Cardiac muscle cell (in vitro differentiated cells and primary cell): Measurements from ENCODE around the gene EFNA4. TPM values are rescaled to one million over a fixed set of nuclear protein-coding genes. Genes with fewer than 3 reads are reported as not detected.

ENCODE experiments used
- DNase-seq, 2 donors: peaks; one replicate each; pipeline versions ENCODE4 v3.0.0 to v3.0.0-alpha.2; 2010 to 2017; ENCODE audit warnings: low read depth in 1 of 2, low spot score in 1 of 2
- H3K27ac ChIP-seq: fragments of 200-600 bp; sonication (generic); 2 replicates; pipeline ENCODE4 v1.5.1; 2016
- H3K27me3 ChIP-seq: fragments of 200-600 bp; sonication (generic); 2 replicates; pipeline ENCODE4 v1.6.0; 2016; ENCODE audit warnings: control low read depth
- H3K36me3 ChIP-seq: fragments of 200-600 bp; sonication (generic); 2 replicates; pipeline ENCODE4 v1.5.1; 2016; ENCODE audit warnings: control low read depth
- H3K4me1 ChIP-seq: fragments of 200-600 bp; sonication (generic); 2 replicates; pipeline ENCODE4 v1.8.1; 2017; ENCODE audit warnings: low read depth, mild to moderate bottlenecking, mixed run types
- H3K4me3 ChIP-seq: fragments of 200-600 bp; sonication (generic); 2 replicates; pipeline ENCODE4 v1.5.1; 2016; ENCODE audit warnings: mild to moderate bottlenecking
- H3K9me3 ChIP-seq: fragments of 200-600 bp; sonication (generic); 2 replicates; pipeline ENCODE4 v1.5.1; 2017; ENCODE audit warnings: low read depth, mild to moderate bottlenecking, control low read depth
- polyA plus RNA-seq: library from polyadenylated mRNA; unstranded; fragments of >200 nt; fragmentation: Nextera tagmentation; extraction: Ambion mirVana; gene quantifications from 2 replicates; pipeline ENCODE4 v1.2.1, GENCODE V29; 2016
- total RNA-seq: library from RNA; depleted of rRNA; stranded (reverse); fragments of >200 nt; gene quantifications from 2 replicates; pipeline ENCODE4 v1.2.3, GENCODE V29; 2016
- TF ChIP-seq, protein P1 (sequence below): IDR thresholded peaks from 2 replicates; pipeline ENCODE4 v1.5.1; 2012; ENCODE audit warnings: low read depth, mild to moderate bottlenecking, low read length

The EFNA4 gene
- total and polyA plus RNA-seq, 2 experiments from 2014 or later: 29.2 to 29.6 TPM

DNA sequence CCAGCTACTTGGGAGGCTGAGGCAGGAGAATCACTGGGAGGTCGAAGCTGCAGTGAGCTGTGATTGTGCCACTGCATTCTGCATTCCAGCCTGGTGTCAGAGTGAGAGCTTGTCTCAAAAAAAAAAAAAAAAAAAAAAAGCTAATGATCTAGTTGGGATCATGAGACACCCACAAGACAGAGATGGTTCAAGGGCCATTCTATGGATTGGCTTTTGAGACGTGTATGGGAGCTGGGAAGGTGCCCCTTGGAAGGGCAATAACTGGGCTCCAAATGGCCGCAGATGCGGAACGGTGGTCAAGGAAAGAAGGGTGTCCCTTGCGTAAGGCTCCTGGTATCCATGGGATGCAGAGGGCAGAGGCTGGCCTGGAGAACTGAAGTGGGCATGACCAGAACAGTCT lies 19.2 kb upstream of the EFNA4 start:
- no peak for DNase-seq
- no peak overlapping the region for H3K27ac ChIP-seq
- TF ChIP-seq, protein P1, sequence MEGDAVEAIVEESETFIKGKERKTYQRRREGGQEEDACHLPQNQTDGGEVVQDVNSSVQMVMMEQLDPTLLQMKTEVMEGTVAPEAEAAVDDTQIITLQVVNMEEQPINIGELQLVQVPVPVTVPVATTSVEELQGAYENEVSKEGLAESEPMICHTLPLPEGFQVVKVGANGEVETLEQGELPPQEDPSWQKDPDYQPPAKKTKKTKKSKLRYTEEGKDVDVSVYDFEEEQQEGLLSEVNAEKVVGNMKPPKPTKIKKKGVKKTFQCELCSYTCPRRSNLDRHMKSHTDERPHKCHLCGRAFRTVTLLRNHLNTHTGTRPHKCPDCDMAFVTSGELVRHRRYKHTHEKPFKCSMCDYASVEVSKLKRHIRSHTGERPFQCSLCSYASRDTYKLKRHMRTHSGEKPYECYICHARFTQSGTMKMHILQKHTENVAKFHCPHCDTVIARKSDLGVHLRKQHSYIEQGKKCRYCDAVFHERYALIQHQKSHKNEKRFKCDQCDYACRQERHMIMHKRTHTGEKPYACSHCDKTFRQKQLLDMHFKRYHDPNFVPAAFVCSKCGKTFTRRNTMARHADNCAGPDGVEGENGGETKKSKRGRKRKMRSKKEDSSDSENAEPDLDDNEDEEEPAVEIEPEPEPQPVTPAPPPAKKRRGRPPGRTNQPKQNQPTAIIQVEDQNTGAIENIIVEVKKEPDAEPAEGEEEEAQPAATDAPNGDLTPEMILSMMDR: no peak

GRCh38 chr1:155044812-155045657 lies 18.5 kb upstream of the EFNA4 start:
- H3K9me3 ChIP-seq: no peaks in the 10 kb centered on the region
- H3K4me1 ChIP-seq: peaks cover 6% of the 10 kb centered on the region
- H3K27ac ChIP-seq: no peak overlapping the region
- TF ChIP-seq, protein P1: peak; percentile 80
- no peak overlapping the region for H3K4me3 ChIP-seq
- H3K36me3 ChIP-seq: no peaks in the 10 kb centered on the region
- peak; percentile 81 to 88 for DNase-seq
- no peaks in the 10 kb centered on the region for H3K27me3 ChIP-seq

More for the DNA sequence above, 19.2 kb upstream of the EFNA4 start:
- H3K9me3 ChIP-seq: no peaks in the 10 kb centered on the region
- H3K36me3 ChIP-seq: no peaks in the 10 kb centered on the region
- H3K4me3 ChIP-seq: no peak overlapping the region
- H3K27me3 ChIP-seq: no peaks in the 10 kb centered on the region
- no peaks in the 10 kb centered on the region for H3K4me1 ChIP-seq

DNA sequence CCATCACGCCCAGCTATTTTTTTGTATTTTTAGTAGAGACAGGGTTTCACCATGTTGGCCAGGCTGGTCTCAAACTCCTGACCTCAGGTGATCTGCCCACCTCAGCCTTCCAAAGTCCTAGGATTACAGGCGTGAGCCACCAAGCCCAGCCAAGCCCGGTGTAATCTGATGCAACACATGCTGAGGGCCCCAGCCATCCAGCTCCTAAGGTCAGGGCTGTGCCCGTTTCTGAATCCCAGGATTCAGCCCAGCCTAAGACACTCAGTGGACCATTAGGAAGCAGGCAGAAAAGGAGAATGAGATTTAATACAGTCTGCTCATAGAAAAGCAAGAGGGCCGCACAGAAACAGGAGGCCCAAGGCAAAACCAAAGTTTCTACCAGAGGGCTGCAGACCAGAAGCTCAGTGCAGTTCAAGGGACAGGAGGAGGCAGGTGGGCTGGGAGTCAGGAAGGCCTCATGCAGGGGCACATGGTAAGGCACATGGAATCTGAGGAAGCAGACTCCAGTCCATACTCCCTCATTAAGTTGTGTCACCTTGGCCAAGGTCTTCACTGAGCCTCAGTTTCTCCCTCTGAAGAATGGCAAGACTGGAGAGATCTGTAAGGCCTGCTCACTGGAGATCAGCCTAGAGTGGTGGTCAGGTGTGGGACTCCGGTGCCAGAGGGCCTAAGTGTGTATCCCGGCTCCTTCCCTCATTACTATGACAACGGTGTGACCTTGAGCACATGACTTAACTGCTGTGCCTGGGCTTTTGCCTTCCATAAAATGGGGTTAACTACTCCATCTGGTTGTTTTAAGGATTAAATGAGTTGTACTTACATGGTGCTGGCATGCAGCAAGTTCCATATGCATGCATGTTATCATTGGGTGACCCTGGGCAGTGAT lies 14.8 kb upstream of the EFNA4 start:
- no peak for DNase-seq
- Histone ChIP-seq H3K27ac (no peak overlapping the region), H3K27me3 (peaks cover 23% of the 10 kb centered on the region), H3K4me3 (no peak overlapping the region), H3K9me3 (no peaks in the 10 kb centered on the region), H3K4me1 (peaks cover 11% of the 10 kb centered on the region), H3K36me3 (no peaks in the 10 kb centered on the region)
- TF ChIP-seq, protein P1: no peak

GRCh38 chr1:155049651-155050559 lies 13.6 kb upstream of the EFNA4 start:
- TF ChIP-seq, protein P1: no peak
- Histone ChIP-seq H3K9me3 (no peaks in the 10 kb centered on the region), H3K27me3 (peaks cover 23% of the 10 kb centered on the region), H3K36me3 (no peaks in the 10 kb centered on the region), H3K4me3 (peak overlapping the region; percentile 66), H3K4me1 (peaks cover 11% of the 10 kb centered on the region), H3K27ac (peak overlapping the region; percentile 10)
- DNase-seq: peak in 1 of 2 donors; percentile 40
